ENCODE results near the gene RTN4R. TPM values are rescaled to one million over a fixed set of nuclear protein-coding genes. Genes with fewer than 3 reads are reported as not detected.

The RTN4R gene
- total and polyA plus RNA-seq, 2 of the 8 experiments (the other 6 are each of a cell fraction or from before 2014, with no cell fraction given), result 21.8 to 41.3 TPM

GRCh38 chr22:20197407-20198030 lies 70.6 kb downstream of the RTN4R start:
- no peak for FAIRE-seq
- H2BK12ac ChIP-seq (ENCODE audit: low read depth, low read length), result no peak overlapping the region
- TF ChIP-seq SAP30 (IDR thresholded peaks at IDR 0.05; ENCODE audit: insufficient read depth, insufficient replicate concordance, low read length) (no peak), EZH2 (IDR thresholded peaks at IDR 0.05; ENCODE audit: low read depth, low read length, severe bottlenecking) (no peak), CEBPB (IDR thresholded peaks at IDR 0.05; ENCODE audit: low read depth, low read length) (no peak), CBX8 (IDR thresholded peaks at IDR 0.05; ENCODE audit: borderline replicate concordance, low read depth, low read length) (no peak), SUZ12 (IDR thresholded peaks at IDR 0.05; ENCODE audit: low read length) (no peak), ATF2 (IDR thresholded peaks at IDR 0.05; ENCODE audit: low read length) (no peak), KDM4A (IDR thresholded peaks at IDR 0.05; ENCODE audit: low read depth, low read length, severe bottlenecking) (no peak)

More at GRCh38 chr22:20197407-20198030, 70.6 kb downstream of the RTN4R start:
- Histone ChIP-seq H4K5ac (ENCODE audit: insufficient read length, low read depth, low read length) (no peak overlapping the region), H3K27ac (ENCODE audit: low read depth, low read length) (no peak overlapping the region), H3K14ac (ENCODE audit: insufficient read length) (no peak overlapping the region), H2BK15ac (ENCODE audit: low read length) (no peak overlapping the region), H3K36me3 (ENCODE audit: control insufficient read depth in 2 of 4, insufficient read depth in 4 of 4, low read length in 3 of 4) (no peaks in the 10 kb centered on the region), H3K23me2 (ENCODE audit: low read depth, low read length) (peaks cover 6% of the 10 kb centered on the region; the same call in 1 of the 2 replicates), H2BK5ac (ENCODE audit: low read depth, low read length) (no peak overlapping the region; the same call in 1 of the 2 replicates), H3K4me2 (ENCODE audit: insufficient read depth in 1 of 2, low read depth in 2 of 2, low read length in 2 of 2) (no peak overlapping the region), H2BK20ac (ENCODE audit: low read length) (no peak overlapping the region), H3K9me3 (ENCODE audit: insufficient read depth in 2 of 2, low read depth in 1 of 2, low read length in 1 of 2) (no peaks in the 10 kb centered on the region), H4K20me1 (replicated peaks in 1 of 2; ENCODE audit: control insufficient read depth in 1 of 2, insufficient read depth in 2 of 2, low read length in 2 of 2) (no peaks in the 10 kb centered on the region), H3K4me3 (ENCODE audit: extremely low read depth in 1 of 4, insufficient read depth in 2 of 4, low read depth in 3 of 4, low read length in 4 of 4) (no peak overlapping the region), H4K8ac (ENCODE audit: extremely low read depth, insufficient read depth, low read length) (no peak overlapping the region; the same call in 1 of the 2 replicates), H3K18ac (ENCODE audit: extremely low read depth, low read length) (no peak overlapping the region), H3K4ac (replicated peaks; ENCODE audit: insufficient read length, low read depth, low read length) (no peak overlapping the region), H3K4me1 (replicated peaks in 1 of 4; ENCODE audit: control insufficient read depth in 3 of 4, insufficient read depth in 4 of 4, low read length in 3 of 4) (peaks cover 0 to 3% (median 0%) of the 10 kb centered on the region in 4 experiments; a peak in 1 of 7 replicates), H2AK5ac (ENCODE audit: low read depth, low read length) (no peak overlapping the region), H3K23ac (ENCODE audit: insufficient read length) (no peak overlapping the region), H3K79me1 (ENCODE audit: low read depth, low read length) (no peaks in the 10 kb centered on the region), H3K27me3 (replicated peaks in 1 of 4; ENCODE audit: control insufficient read depth in 3 of 4, extremely low read depth in 1 of 4, insufficient read depth in 3 of 4, low read length in 3 of 4) (no peaks in the 10 kb centered on the region), H2BK120ac (replicated peaks; ENCODE audit: low read depth, low read length) (no peak overlapping the region), H3K9ac (replicated peaks in 1 of 4; ENCODE audit: extremely low read depth in 1 of 4, low read depth in 3 of 4, low read length in 3 of 4) (no peak overlapping the region), H3K79me2 (ENCODE audit: control insufficient read depth in 1 of 2, insufficient read depth in 2 of 2, low read length in 2 of 2) (no peaks in the 10 kb centered on the region), H4K91ac (replicated peaks; ENCODE audit: insufficient read length, low read length) (no peak overlapping the region), H3K56ac (replicated peaks; ENCODE audit: insufficient read length, low read depth, low read length) (no peak overlapping the region), H2AFZ (ENCODE audit: low read length) (no peak overlapping the region)
- POLR2A ChIA-PET (ENCODE audit: partially characterized antibody), result interaction anchor here (0.5 to 0.7 kb wide), 2 partner anchors 16 to 71 kb away, joined by 3 read pairs; no protein-coding TSS in a partner anchor
- no peak for DNase-seq (ENCODE audit: low read depth in 1 of 2, low spot score in 2 of 2)
- CTCF ChIA-PET (ENCODE audit: partially characterized antibody), result interaction anchor here (1.0 to 3.5 kb wide), 11 partner anchors 8 to 220 kb away, joined by 3 to 10 read pairs (median 5); no protein-coding TSS in a partner anchor
- WGBS, 2 experiments (ENCODE audit: extremely low coverage in 1 of 2, insufficient coverage in 1 of 2, insufficient read length in 1 of 2, insufficient replicate concordance in 2 of 2, low coverage in 1 of 2, low lambda C conversion rate in 2 of 2, missing lambda C conversion rate in 1 of 2), result 91% methylated on average over 17 of the region's 18 CpGs; no CpG with 5 or more reads in 1 of the 2 experiments

Data from H1 (cell line).